Measurements from ENCODE around the gene PLIN5. TPM values are rescaled to one million over a fixed set of nuclear protein-coding genes. Genes with fewer than 3 reads are reported as not detected.
"Not testable (repeated sequence)": the region's sequence is repeated elsewhere in the genome, so short reads cannot be mapped to it uniquely, and the experiment has no call there.

Gene PLIN5
- polyA plus RNA-seq, 6 donors from 2014 or later = 0.52 TPM; not detected in 5

DNA sequence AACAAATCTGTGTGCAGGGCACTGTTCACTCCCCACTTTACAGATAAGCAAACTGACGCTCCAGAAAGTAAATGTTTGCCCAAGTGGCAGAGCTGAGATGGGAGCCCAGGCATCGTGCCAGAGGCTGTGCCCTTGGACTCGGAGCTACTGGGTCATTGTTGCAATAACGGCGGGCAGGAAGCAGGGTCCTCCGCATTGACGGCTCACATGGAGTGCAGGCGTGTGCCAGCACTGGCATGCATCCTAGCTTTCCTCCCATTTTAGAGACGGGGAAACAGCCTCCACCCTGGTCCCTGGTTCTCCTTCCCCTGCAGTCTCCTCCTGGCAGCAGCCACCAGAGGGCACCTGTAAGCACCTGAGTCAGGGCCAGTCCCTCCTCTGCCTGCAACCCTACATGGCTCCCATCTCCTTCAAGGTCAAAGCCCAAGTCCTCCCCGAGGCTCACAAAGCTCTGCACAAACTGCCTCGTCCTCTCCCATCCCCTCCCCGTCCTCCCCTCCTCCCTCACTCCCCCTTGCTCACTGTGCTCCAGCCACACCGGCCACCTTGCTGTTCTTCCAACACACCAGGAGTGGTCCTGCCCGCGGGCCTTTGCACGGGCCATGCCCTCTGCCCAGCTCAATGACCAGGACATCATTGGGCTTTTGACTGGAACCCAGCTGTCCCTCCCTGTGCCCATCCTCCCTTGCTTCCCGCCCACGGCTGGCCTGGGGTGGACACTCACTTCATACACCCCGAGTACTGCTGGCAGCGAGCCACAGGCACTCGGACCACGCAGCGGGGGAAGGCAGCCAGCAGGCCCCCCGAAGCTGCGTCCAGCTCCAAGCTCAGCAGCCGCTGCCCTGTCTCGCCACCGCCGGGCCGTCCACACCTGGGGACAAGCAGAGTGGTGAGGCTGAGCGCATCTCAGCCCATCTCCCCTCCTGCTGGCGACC lies 12.5 kb upstream of the PLIN5 start:
- no peak for DNase-seq
- ATAC-seq (ENCODE audit: low read depth in 2 of 2) = no peak

DNA sequence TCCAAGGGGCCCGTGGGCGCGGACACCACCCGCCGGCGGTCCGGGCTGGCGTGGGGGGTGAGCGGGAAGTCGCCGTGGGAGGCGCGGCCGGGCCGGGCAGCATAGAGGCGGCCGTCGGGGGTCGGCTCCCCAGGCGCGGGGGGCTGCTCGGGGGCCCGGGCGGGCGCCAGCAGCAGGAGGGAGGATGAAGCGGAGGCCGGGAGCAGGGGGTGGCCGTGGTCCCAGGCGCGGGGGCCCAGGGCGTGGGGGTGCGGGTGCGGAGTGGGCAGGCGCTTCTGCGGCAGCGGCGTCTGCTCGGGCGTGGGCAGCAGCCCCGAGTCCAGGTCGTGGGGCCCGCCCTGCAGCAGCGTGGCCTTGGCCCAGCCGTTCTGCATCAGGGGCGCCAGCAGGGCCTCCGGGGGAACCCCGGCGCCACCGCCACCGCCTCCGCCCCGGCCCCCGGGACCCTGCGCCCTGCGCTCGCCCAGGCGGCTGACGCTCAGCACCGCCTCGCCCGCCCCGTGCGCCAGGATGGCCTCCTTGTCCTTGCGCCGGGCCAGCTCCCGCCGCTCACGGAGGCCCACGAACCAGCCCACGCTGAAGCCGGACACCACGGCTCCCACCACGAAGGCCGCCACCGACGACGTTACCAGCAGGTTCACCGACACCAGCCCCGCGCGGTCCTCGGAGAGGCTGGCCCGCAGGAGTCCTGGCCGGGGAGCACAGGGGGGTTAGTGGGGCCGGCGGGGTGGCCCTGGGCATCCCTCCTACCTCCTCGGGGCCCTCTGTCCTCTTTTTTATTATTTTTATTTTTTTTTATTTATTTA lies 9.0 kb upstream of the PLIN5 start:
- peaks cover 0 to 5% (median 0%) of the 10 kb centered on the region in 7 donors for H3K9me3 Mint-ChIP-seq
- ATAC-seq (ENCODE audit: low read depth in 2 of 2) (no peak), DNase-seq (no peak)
- no peak overlapping the region for H3K4me3 Mint-ChIP-seq
- no peak overlapping the region for H3K27ac Mint-ChIP-seq
- peaks cover 1 to 14% (median 6%) of the 10 kb centered on the region in 3 donors for H3K27me3 Mint-ChIP-seq
- H3K4me1 Mint-ChIP-seq = peaks cover 5 to 6% (median 6%) of the 10 kb centered on the region in 3 donors
- H3K36me3 Mint-ChIP-seq = no peaks in the 10 kb centered on the region

More for the DNA sequence above, 12.5 kb upstream of the PLIN5 start:
- no peaks in the 10 kb centered on the region for H3K36me3 Mint-ChIP-seq
- peaks cover 0 to 16% (median 8%) of the 10 kb centered on the region in 3 donors for H3K27me3 Mint-ChIP-seq
- peaks cover 0 to 7% (median 0%) of the 10 kb centered on the region in 3 donors for H3K4me1 Mint-ChIP-seq
- H3K27ac Mint-ChIP-seq = peak overlapping the region in 1 of 6 donors; percentile 24
- no peak overlapping the region for H3K4me3 Mint-ChIP-seq
- peaks cover 0 to 3% (median 0%) of the 10 kb centered on the region in 7 donors for H3K9me3 Mint-ChIP-seq

DNA sequence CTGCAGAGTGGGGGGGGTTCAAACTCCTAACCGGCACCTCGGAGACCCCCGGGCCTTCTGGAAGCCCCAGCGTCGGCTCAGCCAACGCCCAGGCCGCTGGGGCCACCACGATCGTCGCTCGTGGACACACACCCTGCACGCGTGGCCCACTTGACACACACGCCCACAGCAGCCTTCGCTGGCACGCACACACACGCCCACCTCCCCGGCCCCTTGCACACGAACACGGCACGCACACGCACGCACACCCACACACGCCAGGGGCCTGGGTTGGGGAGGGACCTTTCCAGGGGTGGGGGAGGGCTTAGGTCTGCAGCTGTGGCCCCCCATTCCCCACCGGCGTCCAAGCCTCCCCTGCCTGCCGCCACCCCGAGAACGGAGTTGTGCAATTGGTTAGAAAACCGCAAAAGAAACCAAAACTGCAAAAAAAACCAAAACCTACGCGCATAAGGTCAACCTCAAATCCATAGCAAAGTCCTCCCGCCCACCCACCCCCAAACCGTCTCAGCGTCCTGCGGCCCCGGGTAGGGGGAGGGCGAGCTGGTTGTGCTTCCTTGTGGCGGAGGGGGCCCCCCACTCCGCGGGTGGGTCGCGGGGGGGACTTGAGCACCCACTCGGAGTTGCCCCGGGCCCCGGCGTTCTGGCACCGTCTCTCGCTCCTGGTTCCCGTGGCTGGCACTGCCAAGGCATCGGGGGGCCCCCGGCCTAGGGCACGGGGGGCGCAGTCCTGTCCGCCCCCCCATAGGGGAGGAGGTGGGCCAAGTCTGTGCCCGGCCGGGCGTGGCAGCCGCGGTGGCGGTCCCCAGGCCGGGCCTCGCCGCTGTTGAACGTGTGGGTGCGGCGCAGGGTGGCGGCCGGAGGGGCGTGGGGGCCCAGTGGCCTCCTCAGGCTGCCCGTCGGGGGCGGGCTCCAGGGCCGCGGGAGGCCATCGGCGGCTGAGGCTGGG lies 8.1 kb upstream of the PLIN5 start:
- DNase-seq (no peak), ATAC-seq (ENCODE audit: low read depth in 2 of 2) (no peak)
- Mint-ChIP-seq H3K36me3 (no peaks in the 10 kb centered on the region), H3K9me3 (peaks cover 0 to 6% (median 0%) of the 10 kb centered on the region in 7 donors), H3K4me1 (peaks cover 5 to 6% (median 6%) of the 10 kb centered on the region in 3 donors), H3K27me3 (peaks cover 3 to 18% (median 12%) of the 10 kb centered on the region in 3 donors), H3K4me3 (peak overlapping the region in 1 of 8 donors; percentile 56), H3K27ac (no peak overlapping the region)

DNA sequence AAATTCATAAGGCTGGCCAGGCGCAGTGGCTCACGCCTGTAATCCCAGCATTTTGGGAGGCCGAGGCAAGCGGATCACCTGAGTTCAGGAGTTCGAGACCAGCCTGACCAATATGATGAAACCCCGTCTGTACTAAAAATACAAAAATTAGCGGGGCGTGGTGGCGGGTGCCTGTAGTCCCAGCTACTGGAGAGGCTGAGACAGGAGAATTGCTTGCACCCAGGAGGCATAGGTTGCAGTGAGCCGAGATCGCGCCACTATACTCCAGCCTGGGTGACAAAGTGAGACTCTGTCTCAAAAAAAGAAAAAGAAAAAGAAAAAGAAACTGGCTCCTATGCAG lies 6.8 kb upstream of the PLIN5 start:
- H3K27ac Mint-ChIP-seq; ATAC-seq (ENCODE audit: low read depth in 2 of 2); H3K4me3 Mint-ChIP-seq; H3K4me1 Mint-ChIP-seq; H3K9me3 Mint-ChIP-seq; H3K36me3 Mint-ChIP-seq; DNase-seq: not testable (repeated sequence)
- H3K27me3 Mint-ChIP-seq = peaks cover 3 to 18% (median 18%) of the 10 kb centered on the region in 3 donors

DNA sequence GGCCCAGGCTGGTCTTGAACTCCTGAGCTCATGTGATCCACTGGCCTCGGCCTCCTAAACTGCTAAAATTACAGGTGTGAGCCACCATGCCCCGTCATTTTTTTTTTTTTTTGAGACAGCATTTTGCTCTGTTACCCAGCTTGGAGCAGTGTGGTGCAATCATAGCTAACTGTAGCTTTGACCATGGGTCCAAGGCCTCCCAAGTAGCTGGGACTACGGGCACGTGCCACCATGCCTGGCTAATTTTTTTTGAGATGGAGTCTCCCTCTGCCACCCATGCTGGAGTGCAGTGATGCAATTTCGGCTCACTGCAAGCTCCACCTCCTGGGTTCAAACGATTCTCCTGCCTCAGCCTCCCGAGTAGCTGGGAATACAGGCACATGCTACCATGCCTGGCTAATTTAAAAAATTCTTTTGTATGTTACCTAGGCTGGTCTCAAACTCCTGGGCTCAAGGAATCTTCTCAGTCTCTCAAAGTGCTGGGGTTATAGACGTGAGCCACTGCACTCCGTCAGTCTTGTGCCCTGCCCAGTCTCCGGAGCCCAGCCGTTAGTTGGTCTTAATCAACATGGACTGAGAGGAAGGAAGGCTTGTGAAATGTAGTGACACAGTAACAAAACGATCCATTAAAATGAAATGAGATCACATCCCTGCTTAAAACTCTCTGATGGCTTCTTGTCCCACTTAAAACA lies 6.2 kb upstream of the PLIN5 start:
- Mint-ChIP-seq H3K9me3 (peaks cover 0 to 6% (median 0%) of the 10 kb centered on the region in 7 donors), H3K27ac (no peak overlapping the region), H3K4me1 (peaks cover 5 to 6% (median 6%) of the 10 kb centered on the region in 3 donors), H3K36me3 (no peaks in the 10 kb centered on the region), H3K27me3 (peaks cover 3 to 18% (median 18%) of the 10 kb centered on the region in 3 donors), H3K4me3 (peak overlapping the region in 1 of 8 donors; percentile 23)
- DNase-seq (no peak), ATAC-seq (ENCODE audit: low read depth in 2 of 2) (no peak)

DNA sequence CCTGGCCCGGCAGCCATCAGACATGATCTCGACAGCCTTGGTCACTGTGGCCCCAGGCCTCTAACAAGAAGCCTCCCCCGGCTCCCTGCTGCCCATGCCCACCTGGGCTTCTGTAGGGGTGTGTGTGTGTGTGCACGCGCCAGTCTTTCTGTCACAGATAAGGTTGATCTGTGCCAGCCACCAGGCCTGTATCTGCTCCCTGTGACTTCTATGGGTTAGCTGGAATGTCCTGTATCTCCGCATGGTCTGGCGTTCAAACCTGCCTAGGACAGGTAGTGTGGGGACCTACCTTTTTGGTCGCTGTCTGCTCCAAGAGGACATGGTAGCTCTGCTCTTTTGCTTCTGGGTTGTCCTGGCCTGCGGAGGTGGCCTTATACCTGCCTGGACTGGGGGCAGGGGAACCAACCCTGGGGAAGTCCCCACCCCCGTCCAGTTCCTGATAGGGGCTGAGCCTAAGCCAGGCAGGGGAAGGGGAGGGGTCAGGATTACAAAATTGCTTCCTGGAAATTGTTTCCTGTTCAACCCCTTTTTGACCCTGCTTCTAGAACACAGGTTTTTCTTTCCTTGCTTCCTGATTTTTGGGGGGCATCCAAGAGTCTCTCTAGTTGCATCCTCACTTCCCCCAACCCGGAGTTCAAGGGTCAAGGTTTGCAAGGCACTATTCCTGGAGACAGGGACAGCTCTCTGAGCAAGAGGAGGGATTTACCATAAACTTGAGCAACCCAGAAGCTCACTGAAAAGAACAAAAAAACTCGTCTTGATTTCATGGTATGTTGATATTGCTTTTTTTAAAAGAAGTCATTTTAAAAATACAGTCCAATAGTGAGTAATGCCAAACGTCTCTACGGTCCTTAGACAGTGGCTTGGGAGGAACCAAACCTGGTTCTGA lies 4.9 kb upstream of the PLIN5 start, which contains the start of gene LRG1:
TSS of gene LRG1 (minus strand) at position 344 of the 889 bp plus-strand sequence. CDS start at position 321, 23 bp downstream.
- ATAC-seq (ENCODE audit: low read depth in 2 of 2) (peak; percentile 35 to 36), DNase-seq (no peak)
- H3K36me3 Mint-ChIP-seq = no peaks in the 10 kb centered on the region
- H3K9me3 Mint-ChIP-seq = peaks cover 0 to 6% (median 0%) of the 10 kb centered on the region in 7 donors
- peaks cover 11 to 15% (median 12%) of the 10 kb centered on the region in 3 donors for H3K4me1 Mint-ChIP-seq
- peaks cover 7 to 27% (median 27%) of the 10 kb centered on the region in 3 donors for H3K27me3 Mint-ChIP-seq
- H3K4me3 Mint-ChIP-seq = peak within 1 kb of the TSS in 5 of 8 donors; percentile 3 to 64 (median 50)
- peak within 1 kb of the TSS in 2 of 6 donors; percentile 38 to 61 for H3K27ac Mint-ChIP-seq

DNA sequence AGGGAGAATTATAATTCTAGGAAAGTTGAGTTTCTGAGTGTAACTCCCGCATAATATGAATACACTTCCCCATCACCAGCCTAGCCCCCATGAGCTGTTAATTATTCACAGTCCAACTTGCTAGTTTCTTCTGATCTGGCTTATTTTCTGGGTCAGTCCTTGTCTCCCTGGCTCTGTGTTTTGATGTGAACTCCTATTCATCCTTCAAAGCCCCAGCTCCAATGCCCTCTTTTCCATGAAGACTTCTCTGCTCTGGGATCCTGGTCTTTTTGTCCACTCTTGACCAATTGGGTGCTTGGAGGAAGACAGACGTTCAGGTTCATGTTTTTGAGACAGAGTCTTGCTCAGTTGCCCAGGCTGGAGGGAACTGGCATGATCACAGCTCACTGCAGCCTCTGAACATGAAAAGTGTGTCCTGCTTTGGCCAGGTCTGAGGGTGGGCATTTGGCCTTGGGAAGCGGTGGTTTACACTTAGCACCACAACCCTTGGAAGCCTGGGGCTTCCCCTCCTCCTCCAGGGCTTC lies 4.2 kb upstream of the PLIN5 start:
- Mint-ChIP-seq H3K9me3 (peaks cover 0 to 6% (median 0%) of the 10 kb centered on the region in 7 donors), H3K27ac (no peak overlapping the region), H3K27me3 (peaks cover 7 to 31% (median 27%) of the 10 kb centered on the region in 3 donors), H3K4me3 (no peak overlapping the region), H3K4me1 (peaks cover 11 to 15% (median 12%) of the 10 kb centered on the region in 3 donors), H3K36me3 (no peaks in the 10 kb centered on the region)
- DNase-seq (no peak), ATAC-seq (ENCODE audit: low read depth in 2 of 2) (no peak)

DNA sequence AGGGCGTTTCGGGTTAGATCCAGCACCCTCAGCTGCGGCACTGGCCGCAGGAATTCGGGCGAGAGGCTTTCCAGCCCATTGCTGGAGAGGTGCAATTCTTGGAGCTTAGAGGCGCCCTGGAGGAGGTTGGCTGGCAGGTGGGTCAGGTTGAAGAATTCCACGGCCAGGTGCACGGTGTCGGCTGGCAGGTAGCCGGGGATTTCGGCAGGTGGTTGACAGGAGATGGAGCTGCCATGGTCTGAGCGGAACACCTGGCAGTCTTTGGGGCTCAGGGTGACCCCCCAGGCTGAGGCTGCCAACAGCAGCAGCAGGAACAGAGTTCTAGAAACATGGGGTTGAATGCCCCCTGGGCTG lies 3.6 kb upstream of the PLIN5 start:
- H3K36me3 Mint-ChIP-seq = no peaks in the 10 kb centered on the region
- no peak for ATAC-seq (ENCODE audit: low read depth in 2 of 2)
- no peak for DNase-seq
- H3K27ac Mint-ChIP-seq = no peak overlapping the region
- H3K4me3 Mint-ChIP-seq = no peak overlapping the region
- peaks cover 0 to 6% (median 0%) of the 10 kb centered on the region in 7 donors for H3K9me3 Mint-ChIP-seq
- H3K27me3 Mint-ChIP-seq = peaks cover 9 to 37% (median 27%) of the 10 kb centered on the region in 3 donors
- H3K4me1 Mint-ChIP-seq = peaks cover 11 to 15% (median 12%) of the 10 kb centered on the region in 3 donors

DNA sequence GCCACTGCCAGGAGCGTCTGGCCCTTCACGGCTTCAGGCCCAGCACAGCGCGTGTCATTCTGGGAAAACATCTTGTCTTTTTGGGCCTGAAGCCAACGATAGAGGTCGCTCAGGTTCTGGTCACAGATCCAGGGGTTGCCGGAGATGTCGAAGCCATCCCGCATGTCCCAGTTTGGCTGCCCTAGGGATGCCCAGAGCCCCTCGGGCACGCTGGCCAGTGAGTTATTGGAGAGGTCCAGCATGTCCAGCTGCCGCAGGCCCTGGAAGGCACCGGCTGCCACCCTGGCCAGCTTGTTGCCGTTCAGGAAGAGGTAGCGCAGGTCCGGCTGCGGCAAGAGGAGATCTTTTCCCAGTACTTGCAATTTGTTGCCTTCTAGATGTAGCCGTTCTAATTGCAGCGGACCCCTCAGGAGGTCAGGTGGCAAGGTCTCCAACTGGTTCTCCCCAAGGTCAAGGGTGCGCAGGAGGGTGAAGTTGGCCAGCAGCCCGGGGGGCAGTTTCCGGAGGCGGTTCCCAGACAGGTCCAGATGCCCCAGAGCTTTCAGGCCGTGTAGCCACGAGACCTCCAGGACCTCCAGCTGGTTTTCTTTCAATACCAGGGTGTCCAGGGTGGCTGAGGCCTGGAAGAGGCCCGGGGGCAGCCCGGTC lies 3.1 kb upstream of the PLIN5 start:
- H3K27ac Mint-ChIP-seq = no peak overlapping the region

DNA sequence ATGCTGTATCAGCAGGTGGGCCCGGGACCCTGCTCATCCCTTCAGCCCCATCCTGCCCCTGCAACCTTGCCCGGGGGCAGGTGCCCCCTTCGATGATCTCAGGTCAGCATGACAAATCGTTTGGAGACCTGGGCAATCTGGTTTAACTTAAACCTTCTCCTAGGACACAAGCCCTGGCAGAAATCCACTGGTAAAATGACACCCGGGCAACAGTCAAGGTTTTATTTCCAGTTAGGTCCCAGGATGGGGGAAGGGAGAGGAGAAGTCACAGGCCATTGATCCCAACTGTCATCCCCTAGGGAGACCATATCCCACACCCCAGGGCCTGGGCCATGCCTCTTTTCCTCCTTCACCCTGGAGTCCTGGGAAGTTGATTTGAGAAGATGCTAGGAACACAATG lies 1.8 kb upstream of the PLIN5 start:
- Mint-ChIP-seq H3K27ac (no peak overlapping the region), H3K36me3 (no peaks in the 10 kb centered on the region), H3K27me3 (peaks cover 12 to 44% (median 27%) of the 10 kb centered on the region in 3 donors), H3K4me3 (no peak overlapping the region), H3K4me1 (peaks cover 11 to 15% (median 12%) of the 10 kb centered on the region in 3 donors), H3K9me3 (peaks cover 0 to 6% (median 0%) of the 10 kb centered on the region in 7 donors)
- no peak for ATAC-seq (ENCODE audit: low read depth in 2 of 2)
- no peak for DNase-seq

More for the DNA sequence above, 3.1 kb upstream of the PLIN5 start:
- ATAC-seq (ENCODE audit: low read depth in 2 of 2) (no peak), DNase-seq (no peak)
- Mint-ChIP-seq H3K36me3 (no peaks in the 10 kb centered on the region), H3K4me1 (peaks cover 11 to 15% (median 12%) of the 10 kb centered on the region in 3 donors), H3K27me3 (peaks cover 12 to 42% (median 27%) of the 10 kb centered on the region in 3 donors), H3K9me3 (peaks cover 0 to 6% (median 0%) of the 10 kb centered on the region in 7 donors), H3K4me3 (no peak overlapping the region)

Measured in naive B cell (primary cell).